GM18867 (cell line): ENCODE measurements around the gene GLIPR1L2.
A peak's percentile ranks its signal among the peaks of the same experiment; 100 is the strongest.

Source experiments
- ATAC-seq: cut with Tn5 transposase; IDR thresholded peaks from one replicate; pipeline ENCODE4 v1.9.1; 2021; ENCODE audit warnings: mild to moderate bottlenecking, moderate library complexity; ENCODE audit not compliant: unreplicated experiment

The GLIPR1L2 gene

DNA sequence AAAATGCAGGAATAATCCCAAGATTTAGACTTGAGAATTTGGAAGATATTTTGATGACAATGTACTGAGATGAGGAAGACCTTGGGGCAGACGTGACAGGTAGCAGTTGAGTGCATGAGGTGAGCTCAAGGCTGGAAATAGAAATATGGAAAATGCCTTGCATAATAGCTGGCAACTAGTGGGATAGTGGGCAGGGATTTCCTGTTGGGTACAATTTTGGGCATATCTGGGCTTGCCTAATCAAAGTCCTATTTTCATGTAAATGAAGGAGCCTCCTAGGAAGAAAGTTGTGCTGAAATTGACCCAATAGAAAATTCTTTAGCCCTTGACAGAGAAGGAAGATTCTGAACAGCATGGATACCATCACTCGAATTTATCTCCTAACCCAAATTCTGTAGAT is 83.2 kb downstream of the GLIPR1L2 start:
- ATAC-seq = no peak

DNA sequence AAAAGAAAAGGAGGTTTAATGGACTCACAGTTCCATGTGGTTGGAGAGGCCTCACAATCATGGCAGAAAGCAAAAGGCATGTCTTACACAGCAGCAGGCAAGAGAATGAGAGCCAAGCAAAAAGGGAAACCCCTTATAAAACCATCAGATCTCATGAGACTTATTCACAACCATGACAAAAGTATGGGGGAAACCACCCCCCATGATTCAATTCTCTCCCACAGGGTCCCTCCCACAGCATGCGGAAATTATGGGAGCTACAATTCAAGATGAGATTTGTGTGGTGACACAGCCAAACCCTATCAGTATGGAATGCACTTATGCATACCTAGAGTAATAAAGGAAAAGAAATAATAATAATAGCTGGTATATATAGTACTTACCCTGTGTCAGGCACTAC is 85.2 kb downstream of the GLIPR1L2 start:
- no peak for ATAC-seq

DNA sequence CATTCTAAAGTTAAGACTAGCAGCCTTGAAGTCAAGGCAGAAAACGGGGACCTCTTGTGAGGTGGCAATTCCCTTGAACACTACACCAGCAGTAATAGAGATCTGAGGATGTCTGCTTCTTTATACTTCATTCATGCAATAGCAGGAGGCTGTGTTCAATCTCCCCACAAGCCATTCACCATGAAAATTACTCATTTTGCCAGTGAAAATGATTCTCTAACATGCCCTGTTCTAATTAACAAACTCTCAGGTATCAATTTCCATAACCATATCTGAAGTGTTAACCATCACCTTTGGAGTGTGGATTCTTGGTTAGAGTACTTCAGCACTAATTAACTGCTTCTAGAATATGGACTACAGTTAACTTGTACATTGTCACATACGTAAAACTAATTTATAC is 86.2 kb downstream of the GLIPR1L2 start:
- ATAC-seq = no peak

DNA sequence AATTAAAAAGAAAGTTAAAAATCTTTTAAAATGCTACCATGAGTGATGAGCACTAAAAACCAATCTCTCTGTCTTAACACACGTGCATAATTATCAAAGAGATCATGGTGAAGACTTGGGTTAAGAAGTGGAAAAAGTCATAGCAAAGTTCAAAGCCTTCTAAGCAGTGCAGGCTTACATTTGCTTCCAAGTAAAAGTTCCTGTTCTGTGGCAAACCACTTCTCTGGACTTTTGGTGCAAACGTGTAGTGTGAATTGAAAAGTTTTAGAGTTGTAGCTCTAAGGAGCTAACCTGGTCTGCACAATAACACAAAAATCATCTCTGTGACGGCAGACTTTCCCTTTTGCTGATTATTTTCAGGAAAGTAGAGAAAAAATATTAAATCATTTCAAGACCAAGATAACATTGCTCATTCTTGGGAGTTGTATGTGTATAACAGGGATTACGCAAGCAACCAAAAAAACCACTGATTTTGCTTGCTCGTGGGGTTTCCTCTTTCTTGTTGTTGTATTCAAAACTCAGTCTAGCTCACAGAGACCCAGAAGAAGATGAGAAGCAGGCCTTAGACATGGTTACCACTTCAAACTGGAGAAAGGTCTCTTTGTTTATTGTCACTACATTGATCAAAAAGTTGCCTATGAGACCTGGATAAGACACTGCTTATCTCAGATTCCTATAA is 87.4 kb downstream of the GLIPR1L2 start:
- ATAC-seq = peak; percentile 20

DNA sequence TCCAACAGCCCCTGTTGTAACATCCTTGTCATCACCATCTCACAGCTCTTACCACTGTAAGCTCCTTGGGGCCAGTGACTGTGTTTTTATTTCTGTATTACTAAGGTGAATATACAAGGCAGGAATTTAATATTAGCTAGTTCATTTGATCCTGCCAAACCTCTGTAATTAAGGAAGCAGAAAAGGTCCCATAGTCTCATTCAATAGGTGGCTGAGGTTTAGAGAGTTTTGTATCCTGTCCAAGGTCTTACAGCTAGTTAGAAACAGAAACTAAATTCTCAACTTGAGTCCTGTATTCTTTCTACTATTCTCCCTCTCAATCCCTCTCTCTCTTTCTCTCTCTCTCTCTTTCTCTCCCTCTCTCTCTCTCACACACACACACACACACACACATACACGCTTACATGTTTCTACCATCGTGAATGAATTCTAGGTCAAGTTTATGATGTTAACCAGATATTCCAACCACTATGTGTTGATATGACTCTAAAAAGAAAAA is 89.1 kb downstream of the GLIPR1L2 start:
- peak; percentile 40 for ATAC-seq

DNA sequence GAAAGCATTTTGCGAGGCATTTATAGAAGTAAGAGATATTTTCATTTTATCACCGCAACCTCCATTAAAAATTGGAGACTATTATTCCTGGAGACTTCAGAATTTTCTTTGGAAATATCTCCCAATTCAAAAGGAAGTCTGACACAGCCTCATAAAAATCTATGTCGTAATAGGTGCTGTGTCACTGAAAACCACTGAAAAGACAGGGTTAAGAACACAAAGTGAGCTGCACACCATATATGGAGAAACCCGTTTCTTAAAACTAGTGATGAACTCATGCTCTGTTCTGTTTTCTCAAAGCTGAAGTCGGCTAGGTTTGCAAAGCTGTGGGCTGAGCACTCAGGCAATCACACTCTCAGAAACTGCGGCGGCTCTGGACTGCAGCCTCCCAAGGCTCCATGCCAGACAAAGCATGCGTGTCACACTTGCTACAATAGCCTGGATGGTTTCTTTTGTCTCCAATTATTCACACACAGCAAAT is 89.6 kb downstream of the GLIPR1L2 start, which contains the start of gene GLIPR1:
GLIPR1 (plus strand) TSS at position 287 of the 481 bp plus-strand sequence; CDS start at position 413, 126 bp downstream.
- ATAC-seq = peak; percentile 91

DNA sequence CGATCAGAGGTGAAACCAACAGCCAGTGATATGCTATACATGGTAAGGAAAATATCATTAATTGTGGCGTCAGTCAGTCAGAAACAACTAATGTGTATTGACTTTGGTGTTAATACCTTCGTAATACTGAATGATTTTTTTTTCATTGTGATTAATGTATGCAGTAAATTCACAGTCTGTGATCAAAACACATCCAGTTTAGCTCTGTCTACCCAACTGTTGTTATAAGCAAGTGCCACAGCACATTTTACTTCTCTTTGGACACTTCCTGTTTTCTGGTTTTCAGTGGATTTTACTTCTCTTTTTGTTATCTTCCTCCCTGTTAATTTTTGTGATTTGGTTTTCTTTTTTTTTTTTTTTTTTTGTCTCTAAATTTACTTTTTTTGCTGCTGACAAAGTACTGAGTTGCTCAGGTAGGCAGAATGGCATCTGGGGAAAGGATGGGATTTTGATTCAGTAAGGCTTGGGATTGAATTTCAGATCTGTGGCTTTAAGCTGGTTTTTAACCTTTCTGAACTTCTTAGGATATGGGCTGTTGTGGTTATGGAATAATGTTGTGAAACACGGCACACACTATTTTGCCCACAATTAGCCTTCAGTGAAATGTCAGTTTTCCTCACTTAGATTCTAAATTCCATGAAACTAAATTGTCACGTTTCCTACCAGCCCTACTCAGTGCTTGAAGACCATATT is 90.3 kb downstream of the GLIPR1L2 start:
- peak; percentile 17 for ATAC-seq

DNA sequence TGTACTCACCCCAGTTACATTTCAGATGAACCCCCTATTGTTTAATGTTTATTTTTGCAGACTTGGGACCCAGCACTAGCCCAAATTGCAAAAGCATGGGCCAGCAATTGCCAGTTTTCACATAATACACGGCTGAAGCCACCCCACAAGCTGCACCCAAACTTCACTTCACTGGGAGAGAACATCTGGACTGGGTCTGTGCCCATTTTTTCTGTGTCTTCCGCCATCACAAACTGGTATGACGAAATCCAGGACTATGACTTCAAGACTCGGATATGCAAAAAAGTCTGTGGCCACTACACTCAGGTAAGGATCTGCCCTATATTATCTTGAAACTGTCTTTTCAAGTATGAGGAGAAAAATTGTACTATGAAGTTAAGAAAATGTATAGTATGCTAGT is 90.9 kb downstream of the GLIPR1L2 start:
- ATAC-seq = no peak
